WI38 (cell line): ENCODE measurements around the gene CDK3.
A peak's percentile ranks its signal among the peaks of the same experiment; 100 is the strongest.

Experiments used
- H3K4me3 ChIP-seq: 2 replicates; pipeline ENCODE4 v1.5.1; 2011; ENCODE audit warnings: low read depth, mild to moderate bottlenecking, control low read depth, low read length
- TF ChIP-seq, protein P1 (sequence below): IDR thresholded peaks from 2 replicates; pipeline ENCODE4 v1.5.1; 2012; ENCODE audit warnings: low read depth, mild to moderate bottlenecking, control low read depth, low read length

CDK3 gene

DNA sequence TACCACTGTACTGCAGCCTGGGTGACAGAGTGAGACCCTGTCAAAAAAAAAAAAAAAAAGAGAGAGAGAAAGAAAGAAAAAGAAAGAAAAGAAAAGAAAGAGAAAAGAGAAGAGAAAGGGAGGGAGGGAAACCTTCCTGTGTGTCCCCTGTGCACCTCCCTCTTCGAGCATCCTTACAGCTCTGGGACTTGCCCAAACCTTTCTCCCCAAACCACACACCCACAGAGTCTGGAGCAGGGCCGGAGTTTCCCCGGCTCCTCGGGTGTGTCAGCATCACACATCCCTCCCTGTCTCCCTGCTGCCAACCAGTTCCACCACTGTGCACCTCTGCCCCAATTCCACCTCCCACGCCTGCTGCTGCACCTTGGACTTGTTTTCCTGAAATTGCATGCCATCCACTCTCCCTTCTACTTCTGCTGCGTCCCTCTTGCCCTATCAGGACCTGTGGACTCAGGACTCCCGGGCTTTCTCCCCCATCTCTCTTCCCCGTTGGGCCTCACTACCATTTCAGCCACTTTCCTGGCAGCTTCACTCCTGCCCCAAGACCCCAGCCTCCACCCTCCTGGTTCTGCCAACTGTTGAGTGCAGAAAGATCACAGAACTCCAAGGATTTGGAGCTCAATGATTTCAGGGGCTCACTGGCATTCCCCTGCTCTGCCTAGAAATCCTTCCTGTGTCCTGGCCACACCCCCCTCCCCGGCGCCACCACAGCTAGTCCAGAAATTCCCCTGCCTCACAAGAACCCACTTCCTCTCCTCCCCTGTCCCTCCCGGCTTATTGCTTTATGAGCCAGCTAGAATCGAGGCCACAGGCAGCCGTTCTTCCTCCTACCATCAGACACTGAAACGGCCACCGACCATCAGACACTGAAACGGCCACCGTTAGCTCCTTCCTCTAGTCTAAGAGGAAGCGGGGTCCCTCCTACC is 3.7 kb upstream of the CDK3 start:
- TF ChIP-seq, protein P1, sequence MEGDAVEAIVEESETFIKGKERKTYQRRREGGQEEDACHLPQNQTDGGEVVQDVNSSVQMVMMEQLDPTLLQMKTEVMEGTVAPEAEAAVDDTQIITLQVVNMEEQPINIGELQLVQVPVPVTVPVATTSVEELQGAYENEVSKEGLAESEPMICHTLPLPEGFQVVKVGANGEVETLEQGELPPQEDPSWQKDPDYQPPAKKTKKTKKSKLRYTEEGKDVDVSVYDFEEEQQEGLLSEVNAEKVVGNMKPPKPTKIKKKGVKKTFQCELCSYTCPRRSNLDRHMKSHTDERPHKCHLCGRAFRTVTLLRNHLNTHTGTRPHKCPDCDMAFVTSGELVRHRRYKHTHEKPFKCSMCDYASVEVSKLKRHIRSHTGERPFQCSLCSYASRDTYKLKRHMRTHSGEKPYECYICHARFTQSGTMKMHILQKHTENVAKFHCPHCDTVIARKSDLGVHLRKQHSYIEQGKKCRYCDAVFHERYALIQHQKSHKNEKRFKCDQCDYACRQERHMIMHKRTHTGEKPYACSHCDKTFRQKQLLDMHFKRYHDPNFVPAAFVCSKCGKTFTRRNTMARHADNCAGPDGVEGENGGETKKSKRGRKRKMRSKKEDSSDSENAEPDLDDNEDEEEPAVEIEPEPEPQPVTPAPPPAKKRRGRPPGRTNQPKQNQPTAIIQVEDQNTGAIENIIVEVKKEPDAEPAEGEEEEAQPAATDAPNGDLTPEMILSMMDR: no peak
- no peak overlapping the region for H3K4me3 ChIP-seq

DNA sequence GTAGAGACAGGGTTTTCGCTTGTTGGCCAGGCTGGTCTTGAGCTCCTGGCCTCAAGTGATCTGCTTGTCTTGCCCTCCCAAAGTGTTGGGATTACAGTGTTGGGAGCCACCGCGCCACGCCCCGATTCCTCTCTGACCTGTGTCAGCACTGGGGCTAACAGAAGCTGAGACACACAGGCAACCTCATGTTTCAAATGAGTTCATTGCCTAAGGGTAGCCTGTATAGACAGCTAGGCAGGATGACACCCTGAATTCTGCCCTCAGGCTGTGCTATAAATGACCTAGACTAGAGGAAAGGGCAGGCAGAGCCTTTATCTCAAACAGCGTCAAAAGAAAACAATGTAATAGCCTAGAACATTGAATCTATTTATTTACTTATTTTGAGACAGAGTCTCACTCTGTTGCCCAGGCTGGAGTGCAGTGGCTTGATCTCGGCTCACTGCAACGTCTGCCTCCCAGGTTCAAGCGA is 2.3 kb upstream of the CDK3 start:
- no peak overlapping the region for H3K4me3 ChIP-seq
- TF ChIP-seq, protein P1: no peak

DNA sequence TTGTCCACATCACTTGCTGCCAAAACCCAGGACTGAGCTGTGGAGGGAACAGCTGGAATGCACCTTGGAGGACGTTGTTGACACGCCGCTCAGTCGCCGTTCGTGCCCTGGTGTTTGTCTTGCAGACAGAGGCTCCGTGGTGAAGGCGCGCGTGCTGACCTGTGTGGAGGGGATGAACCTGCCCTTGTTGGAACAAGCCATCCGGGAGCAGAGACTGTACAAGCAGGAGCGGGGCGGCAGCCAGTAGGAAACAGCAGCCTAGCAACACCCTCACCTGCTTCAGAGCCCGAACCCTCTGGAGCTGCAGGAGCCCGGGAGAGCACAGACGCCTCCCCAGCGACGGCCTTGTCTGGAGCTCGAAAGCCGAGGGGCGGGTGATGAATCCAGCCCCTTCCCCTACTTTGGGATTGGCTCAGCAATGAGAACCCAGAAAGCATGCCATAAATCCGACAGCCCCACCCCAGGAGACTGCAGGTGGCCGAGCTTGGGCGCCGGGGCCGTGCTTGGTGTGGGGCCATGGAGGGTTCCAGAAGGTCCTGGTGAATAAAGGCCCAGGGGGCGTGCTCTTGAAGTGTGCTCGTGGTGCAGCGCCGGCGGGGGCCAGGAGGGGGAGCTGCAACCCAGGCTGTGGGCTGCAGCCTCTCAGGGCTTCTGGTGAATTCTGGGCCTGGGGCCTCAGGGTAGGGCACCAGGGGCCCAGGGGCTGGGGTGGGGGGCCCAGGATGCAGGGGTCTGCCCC is 470 bp upstream of the CDK3 start:
- TF ChIP-seq, protein P1: peak; percentile 67
- no peak overlapping the region for H3K4me3 ChIP-seq

DNA sequence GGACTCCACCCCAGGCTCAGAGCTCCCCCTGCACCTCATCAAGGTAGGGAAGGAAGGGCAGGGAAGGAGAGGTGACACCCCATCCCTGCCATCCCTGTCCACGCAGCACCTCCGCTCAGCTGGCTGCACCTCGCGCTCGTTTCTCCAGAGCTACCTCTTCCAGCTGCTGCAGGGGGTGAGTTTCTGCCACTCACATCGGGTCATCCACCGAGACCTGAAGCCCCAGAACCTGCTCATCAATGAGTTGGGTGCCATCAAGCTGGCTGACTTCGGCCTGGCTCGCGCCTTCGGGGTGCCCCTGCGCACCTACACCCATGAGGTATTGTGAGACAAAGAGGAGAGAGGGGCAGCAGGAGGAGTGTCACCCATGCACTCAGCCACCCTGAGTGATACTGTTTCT is 1.4 kb downstream of the CDK3 start:
- TF ChIP-seq, protein P1: no peak
- H3K4me3 ChIP-seq: no peak overlapping the region

DNA sequence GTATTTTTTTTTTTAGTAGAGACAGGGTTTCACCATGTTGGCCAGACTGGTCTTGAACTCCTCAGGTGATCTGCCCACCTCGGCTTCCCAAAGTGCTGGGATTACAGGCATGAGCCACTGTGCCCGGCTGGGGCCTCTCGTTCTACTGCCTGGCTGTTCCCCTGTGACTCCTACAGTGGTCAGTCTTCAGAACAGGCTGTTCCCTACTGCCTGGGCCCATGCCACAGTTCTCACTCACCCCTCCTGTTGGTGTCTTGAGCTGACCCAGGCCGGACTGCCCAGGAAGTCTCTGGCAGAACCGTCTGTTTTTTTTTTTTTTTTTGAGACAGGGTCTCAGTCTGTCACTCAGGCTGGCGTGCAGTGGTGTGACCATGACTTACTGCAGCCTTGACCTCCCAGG is 3.3 kb downstream of the CDK3 start:
- TF ChIP-seq, protein P1: no peak
- no peak overlapping the region for H3K4me3 ChIP-seq

DNA sequence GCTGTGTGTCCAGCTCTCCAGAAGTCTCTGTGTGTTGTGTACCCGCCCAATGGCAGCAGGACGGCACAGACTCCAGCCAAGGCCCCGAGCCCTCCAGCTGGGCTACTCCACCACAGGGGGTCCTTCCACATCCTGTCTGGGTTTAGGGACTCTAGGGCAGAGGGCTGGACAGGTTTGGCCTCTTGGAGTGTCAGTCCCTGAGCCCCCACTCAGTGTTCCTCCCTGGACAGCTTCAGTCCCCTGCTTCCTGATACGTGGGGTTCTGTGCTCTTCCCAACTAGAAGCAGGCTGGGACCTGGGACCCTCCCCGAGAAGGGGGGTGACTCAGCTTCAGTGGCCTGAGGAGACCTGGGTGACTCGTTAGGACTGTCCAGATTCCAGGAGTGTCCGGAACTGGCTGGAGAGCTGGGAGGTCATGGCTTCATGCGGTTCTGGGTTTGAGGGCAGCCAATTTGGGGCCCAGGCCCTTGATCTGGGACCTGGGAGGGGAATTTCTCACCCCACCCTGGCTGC is 4.2 kb downstream of the CDK3 start:
- no peak overlapping the region for H3K4me3 ChIP-seq
- TF ChIP-seq, protein P1: no peak
